ENCODE data around the gene CCR2. TPM values are rescaled to one million over a fixed set of nuclear protein-coding genes. Genes with fewer than 3 reads are reported as not detected.

Gene CCR2
- total RNA-seq, 1 donor from 2014 or later = not detected

DNA sequence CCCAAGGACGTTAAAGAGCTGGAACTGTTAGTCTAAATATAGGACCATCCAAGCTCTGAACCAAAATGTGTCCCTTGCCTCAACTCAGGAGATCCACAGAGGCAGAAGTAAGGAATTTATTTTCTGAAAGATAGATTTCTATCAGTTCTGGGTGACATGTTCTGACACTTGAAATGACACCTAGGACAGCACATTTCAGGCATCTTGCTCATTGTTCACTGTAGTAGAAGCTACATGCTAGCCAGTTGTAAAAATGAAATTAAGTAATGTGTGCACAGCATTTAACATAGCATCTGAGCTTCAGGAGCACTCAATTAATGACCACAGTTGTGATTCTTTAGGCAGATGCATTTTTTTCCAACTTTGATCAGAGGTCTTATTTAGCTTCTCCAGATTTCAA lies 567 bp downstream of the CCR2 start:
- Mint-ChIP-seq H3K36me3 (ENCODE audit: insufficient read depth) (no peaks in the 10 kb centered on the region), H3K9me3 (ENCODE audit: low read depth) (no peaks in the 10 kb centered on the region), H3K4me1 (ENCODE audit: low read depth) (no peaks in the 10 kb centered on the region), H3K4me3 (ENCODE audit: low read depth) (no peak overlapping the region), H3K27ac (no peak overlapping the region), H3K27me3 (peaks cover 61% of the 10 kb centered on the region)
- DNase-seq (ENCODE audit: low spot score, unreplicated experiment) = no peak
- TF ChIP-seq, protein P1, sequence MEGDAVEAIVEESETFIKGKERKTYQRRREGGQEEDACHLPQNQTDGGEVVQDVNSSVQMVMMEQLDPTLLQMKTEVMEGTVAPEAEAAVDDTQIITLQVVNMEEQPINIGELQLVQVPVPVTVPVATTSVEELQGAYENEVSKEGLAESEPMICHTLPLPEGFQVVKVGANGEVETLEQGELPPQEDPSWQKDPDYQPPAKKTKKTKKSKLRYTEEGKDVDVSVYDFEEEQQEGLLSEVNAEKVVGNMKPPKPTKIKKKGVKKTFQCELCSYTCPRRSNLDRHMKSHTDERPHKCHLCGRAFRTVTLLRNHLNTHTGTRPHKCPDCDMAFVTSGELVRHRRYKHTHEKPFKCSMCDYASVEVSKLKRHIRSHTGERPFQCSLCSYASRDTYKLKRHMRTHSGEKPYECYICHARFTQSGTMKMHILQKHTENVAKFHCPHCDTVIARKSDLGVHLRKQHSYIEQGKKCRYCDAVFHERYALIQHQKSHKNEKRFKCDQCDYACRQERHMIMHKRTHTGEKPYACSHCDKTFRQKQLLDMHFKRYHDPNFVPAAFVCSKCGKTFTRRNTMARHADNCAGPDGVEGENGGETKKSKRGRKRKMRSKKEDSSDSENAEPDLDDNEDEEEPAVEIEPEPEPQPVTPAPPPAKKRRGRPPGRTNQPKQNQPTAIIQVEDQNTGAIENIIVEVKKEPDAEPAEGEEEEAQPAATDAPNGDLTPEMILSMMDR (IDR thresholded peaks at IDR 0.05; ENCODE audit: unreplicated experiment) = no peak

DNA sequence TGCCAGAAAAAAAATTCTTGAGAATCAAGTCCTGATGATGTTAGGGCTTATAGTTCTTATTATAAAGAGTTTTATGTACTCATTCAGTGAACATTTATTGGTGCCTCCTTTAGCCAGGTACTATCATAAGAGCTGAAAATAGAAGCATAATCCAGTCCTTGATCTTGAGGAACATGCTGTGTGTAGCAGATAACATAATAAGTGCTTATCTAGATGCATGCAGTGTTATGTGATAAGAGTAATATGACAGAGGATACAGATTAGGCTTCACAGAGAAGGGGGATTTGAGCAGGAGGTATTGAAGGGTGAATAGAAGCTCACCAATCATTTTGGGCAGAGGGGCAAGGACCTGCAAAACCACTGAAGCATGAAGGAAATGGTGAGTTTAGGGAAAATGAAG lies 1.1 kb downstream of the CCR2 start:
- no peaks in the 10 kb centered on the region for H3K4me1 Mint-ChIP-seq (ENCODE audit: low read depth)
- DNase-seq (ENCODE audit: low spot score, unreplicated experiment) = no peak
- H3K27me3 Mint-ChIP-seq = peaks cover 61% of the 10 kb centered on the region
- no peak overlapping the region for H3K27ac Mint-ChIP-seq
- no peak overlapping the region for H3K4me3 Mint-ChIP-seq (ENCODE audit: low read depth)
- H3K36me3 Mint-ChIP-seq (ENCODE audit: insufficient read depth) = no peaks in the 10 kb centered on the region
- no peaks in the 10 kb centered on the region for H3K9me3 Mint-ChIP-seq (ENCODE audit: low read depth)
- TF ChIP-seq, protein P1 (IDR thresholded peaks at IDR 0.05; ENCODE audit: unreplicated experiment) = no peak

DNA sequence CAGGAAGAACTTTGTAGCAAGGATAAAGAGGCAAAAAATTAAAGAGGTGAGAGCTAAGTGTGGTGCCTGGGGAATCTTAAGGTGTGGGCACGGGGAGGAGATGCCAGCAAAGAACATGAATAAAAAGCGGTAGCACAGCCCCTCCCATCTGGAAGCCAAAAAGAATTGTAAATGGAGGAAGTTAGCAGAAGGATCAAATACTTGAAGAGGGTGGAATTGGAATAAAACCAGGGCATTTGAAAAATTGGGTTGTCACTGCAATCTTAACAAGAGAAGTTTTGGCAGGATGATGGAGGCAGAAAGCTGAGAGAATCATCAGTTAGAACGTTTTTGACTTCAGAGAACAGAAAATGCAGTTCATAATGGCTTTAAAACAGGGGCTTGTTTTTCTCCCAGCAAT lies 2.4 kb downstream of the CCR2 start:
- no peak for DNase-seq (ENCODE audit: low spot score, unreplicated experiment)
- TF ChIP-seq, protein P1 (IDR thresholded peaks at IDR 0.05; ENCODE audit: unreplicated experiment) = no peak
- H3K9me3 Mint-ChIP-seq (ENCODE audit: low read depth) = no peaks in the 10 kb centered on the region
- H3K4me3 Mint-ChIP-seq (ENCODE audit: low read depth) = no peak overlapping the region
- no peak overlapping the region for H3K27ac Mint-ChIP-seq
- H3K27me3 Mint-ChIP-seq = peaks cover 57% of the 10 kb centered on the region
- no peaks in the 10 kb centered on the region for H3K4me1 Mint-ChIP-seq (ENCODE audit: low read depth)
- H3K36me3 Mint-ChIP-seq (ENCODE audit: insufficient read depth) = no peaks in the 10 kb centered on the region

DNA sequence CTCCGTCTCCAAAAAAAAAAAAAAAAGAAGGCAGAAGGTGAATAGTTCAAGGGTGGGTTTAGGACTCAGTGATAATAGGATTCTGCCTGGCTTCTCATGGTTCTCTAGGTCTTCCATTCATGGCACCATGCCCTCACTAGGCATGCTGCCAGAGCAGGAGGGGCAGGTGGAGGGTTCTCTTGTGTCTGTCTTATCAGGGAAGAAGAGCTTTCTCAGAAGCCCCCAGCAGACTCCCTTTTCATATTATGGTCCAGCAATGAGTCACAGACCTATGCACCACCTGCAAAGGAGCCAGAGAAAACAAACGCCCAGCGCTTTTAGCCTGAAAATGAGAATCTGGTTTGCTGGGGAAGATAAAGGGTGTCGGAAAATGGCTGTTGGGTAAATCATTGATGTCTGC lies 3.0 kb downstream of the CCR2 start:
- H3K4me3 Mint-ChIP-seq (ENCODE audit: low read depth) = no peak overlapping the region
- H3K27me3 Mint-ChIP-seq = peaks cover 53% of the 10 kb centered on the region
- TF ChIP-seq, protein P1 (IDR thresholded peaks at IDR 0.05; ENCODE audit: unreplicated experiment) = no peak
- no peak overlapping the region for H3K27ac Mint-ChIP-seq
- H3K4me1 Mint-ChIP-seq (ENCODE audit: low read depth) = no peaks in the 10 kb centered on the region
- DNase-seq (ENCODE audit: low spot score, unreplicated experiment) = no peak
- no peaks in the 10 kb centered on the region for H3K9me3 Mint-ChIP-seq (ENCODE audit: low read depth)
- no peaks in the 10 kb centered on the region for H3K36me3 Mint-ChIP-seq (ENCODE audit: insufficient read depth)

DNA sequence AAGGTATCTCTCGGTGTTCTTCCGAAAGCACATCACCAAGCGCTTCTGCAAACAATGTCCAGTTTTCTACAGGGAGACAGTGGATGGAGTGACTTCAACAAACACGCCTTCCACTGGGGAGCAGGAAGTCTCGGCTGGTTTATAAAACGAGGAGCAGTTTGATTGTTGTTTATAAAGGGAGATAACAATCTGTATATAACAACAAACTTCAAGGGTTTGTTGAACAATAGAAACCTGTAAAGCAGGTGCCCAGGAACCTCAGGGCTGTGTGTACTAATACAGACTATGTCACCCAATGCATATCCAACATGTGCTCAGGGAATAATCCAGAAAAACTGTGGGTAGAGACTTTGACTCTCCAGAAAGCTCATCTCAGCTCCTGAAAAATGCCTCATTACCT lies 4.6 kb downstream of the CCR2 start:
- no peak for DNase-seq (ENCODE audit: low spot score, unreplicated experiment)
- Mint-ChIP-seq H3K4me3 (ENCODE audit: low read depth) (no peak overlapping the region), H3K27ac (no peak overlapping the region), H3K4me1 (ENCODE audit: low read depth) (no peaks in the 10 kb centered on the region), H3K27me3 (peaks cover 41% of the 10 kb centered on the region), H3K36me3 (ENCODE audit: insufficient read depth) (no peaks in the 10 kb centered on the region), H3K9me3 (ENCODE audit: low read depth) (no peaks in the 10 kb centered on the region)
- TF ChIP-seq, protein P1 (IDR thresholded peaks at IDR 0.05; ENCODE audit: unreplicated experiment) = no peak

Measured in progenitor cell of endocrine pancreas (in vitro differentiated cells).